Right atrium auricular region (tissue), 2 donors: ENCODE measurements around the gene PTPN4. TPM values are rescaled to one million over a fixed set of nuclear protein-coding genes. Genes with fewer than 3 reads are reported as not detected.

Experiments
- DNase-seq: peaks from one replicate; pipeline ENCODE4 v3.0.0-alpha.2; 2019; ENCODE audit warnings: low spot score
- H3K27ac ChIP-seq, 2 donors: fragments of 200-600 bp; sonication (generic); 1 replicate in 1 of 2; 2 replicates in 1 of 2; pipeline ENCODE4 v1.5.1; 2016 to 2019
- H3K27me3 ChIP-seq, 2 donors: fragments of 200-600 bp; sonication (generic); one replicate each; pipeline versions ENCODE4 v1.5.1 to v1.6.0; 2017 to 2019
- H3K36me3 ChIP-seq: fragments of 200-600 bp; sonication (generic); one replicate; pipeline ENCODE4 v1.5.1; 2016
- H3K4me1 ChIP-seq, 2 donors: fragments of 200-600 bp; sonication (generic); one replicate each; pipeline versions ENCODE4 v1.5.1 to v1.6.0; 2017 to 2019
- H3K4me3 ChIP-seq, 2 donors: fragments of 200-600 bp; sonication (generic); 1 replicate in 1 of 2; 2 replicates in 1 of 2; pipeline ENCODE4 v1.5.1; 2017 to 2019; ENCODE audit warnings: mild to moderate bottlenecking in 1 of 2, moderate library complexity in 1 of 2
- H3K9me3 ChIP-seq, 2 donors: fragments of 200-600 bp; sonication (generic); one replicate each; pipeline ENCODE4 v1.5.1; 2019
- total RNA-seq, 2 donors: library from RNA; depleted of rRNA; stranded (reverse); fragments of >200 nt; gene quantifications; one replicate each; pipeline ENCODE4 v1.1.0, GENCODE V29; 2016
- TF ChIP-seq, protein P1 (sequence below), 2 donors: fragments of 200-600 bp; sonication (generic); IDR thresholded peaks; one replicate each; pipeline ENCODE4 v1.5.1; 2019; ENCODE audit warnings: antibody characterized with exemption in 2 of 2

The PTPN4 gene
- total RNA-seq, 2 donors from 2014 or later = 23.7 to 44.1 TPM

DNA sequence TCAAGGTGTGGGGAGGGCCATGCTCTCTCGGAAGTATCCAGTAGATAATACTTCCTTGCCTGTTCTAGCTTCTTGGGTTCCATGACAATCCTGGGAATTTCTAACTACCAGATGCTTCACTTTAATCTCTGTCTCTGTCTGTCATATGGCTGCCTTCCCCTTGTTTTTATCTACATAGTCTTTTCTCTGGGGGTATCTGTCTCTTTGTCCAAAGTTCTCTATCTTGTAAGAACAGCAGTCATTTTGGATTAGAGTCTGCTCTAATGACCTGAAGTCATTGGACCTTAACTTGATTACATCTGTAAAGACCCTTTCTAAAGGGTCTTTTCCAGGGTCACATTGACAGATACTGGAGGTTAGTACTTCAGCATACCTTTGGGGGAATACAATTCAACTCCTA, 241.7 kb downstream of the PTPN4 start:
- Histone ChIP-seq H3K4me1 (no peaks in the 10 kb centered on the region), H3K27ac (no peak overlapping the region), H3K4me3 (no peak overlapping the region), H3K27me3 (no peaks in the 10 kb centered on the region), H3K36me3 (no peaks in the 10 kb centered on the region), H3K9me3 (no peaks in the 10 kb centered on the region)
- DNase-seq = no peak
- TF ChIP-seq, protein P1, sequence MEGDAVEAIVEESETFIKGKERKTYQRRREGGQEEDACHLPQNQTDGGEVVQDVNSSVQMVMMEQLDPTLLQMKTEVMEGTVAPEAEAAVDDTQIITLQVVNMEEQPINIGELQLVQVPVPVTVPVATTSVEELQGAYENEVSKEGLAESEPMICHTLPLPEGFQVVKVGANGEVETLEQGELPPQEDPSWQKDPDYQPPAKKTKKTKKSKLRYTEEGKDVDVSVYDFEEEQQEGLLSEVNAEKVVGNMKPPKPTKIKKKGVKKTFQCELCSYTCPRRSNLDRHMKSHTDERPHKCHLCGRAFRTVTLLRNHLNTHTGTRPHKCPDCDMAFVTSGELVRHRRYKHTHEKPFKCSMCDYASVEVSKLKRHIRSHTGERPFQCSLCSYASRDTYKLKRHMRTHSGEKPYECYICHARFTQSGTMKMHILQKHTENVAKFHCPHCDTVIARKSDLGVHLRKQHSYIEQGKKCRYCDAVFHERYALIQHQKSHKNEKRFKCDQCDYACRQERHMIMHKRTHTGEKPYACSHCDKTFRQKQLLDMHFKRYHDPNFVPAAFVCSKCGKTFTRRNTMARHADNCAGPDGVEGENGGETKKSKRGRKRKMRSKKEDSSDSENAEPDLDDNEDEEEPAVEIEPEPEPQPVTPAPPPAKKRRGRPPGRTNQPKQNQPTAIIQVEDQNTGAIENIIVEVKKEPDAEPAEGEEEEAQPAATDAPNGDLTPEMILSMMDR (IDR thresholded peaks at IDR 0.05) = no peak

DNA sequence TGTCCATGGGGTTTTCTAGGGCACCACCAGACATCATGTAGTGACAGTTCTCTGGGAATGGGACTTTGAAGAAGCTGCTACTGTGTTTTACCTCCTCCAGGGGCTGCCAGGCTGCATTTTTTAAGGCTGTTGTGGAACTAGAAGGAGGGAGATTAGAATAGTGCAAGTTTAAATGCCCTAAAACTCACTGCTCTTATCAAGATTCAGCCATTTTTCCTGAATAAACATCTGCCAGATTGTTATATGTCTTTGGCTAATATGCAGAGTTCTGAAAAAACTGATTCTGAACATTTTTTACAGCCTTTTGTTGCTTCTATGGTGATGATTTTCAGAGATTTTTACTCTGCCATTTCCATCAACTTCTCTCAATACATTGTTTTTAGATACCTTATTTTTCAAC, 244.5 kb downstream of the PTPN4 start:
- Histone ChIP-seq H3K4me1 (no peaks in the 10 kb centered on the region), H3K36me3 (no peaks in the 10 kb centered on the region), H3K27ac (no peak overlapping the region), H3K27me3 (no peaks in the 10 kb centered on the region), H3K9me3 (no peaks in the 10 kb centered on the region), H3K4me3 (no peak overlapping the region)
- TF ChIP-seq, protein P1 (IDR thresholded peaks at IDR 0.05) = no peak
- DNase-seq = no peak

DNA sequence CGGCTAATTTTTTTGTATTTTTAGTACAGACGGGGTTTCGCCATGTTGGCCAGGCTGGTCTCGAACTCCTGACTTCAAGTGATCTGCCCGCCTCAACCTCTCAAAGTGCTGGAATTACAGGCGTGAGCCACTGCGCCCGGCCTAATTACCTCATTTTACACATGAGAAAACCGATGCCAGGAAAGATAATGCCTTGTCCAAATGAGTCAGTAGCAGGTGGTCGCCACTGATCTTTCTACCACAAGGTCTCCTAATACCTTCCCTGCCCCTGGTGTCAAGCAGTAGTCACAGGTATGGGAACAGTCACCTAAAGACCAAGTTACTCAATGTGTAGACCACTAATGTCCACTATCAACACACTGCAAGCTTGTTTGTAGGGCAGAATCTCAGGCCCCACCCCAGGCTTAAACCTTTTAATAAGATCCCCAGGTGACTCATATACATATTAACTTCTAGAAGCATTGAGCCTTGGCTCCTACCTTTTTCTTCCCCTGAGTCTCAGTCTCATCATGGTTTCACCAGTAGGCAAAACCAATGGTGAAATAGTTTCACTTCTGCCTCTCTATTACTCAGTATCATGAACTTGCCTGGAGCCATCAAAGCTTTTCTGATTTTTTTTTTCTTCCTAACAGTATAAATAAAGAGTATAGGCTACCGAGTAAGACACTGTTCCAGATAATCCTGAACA, 246.3 kb downstream of the PTPN4 start:
- no peaks in the 10 kb centered on the region for H3K36me3 ChIP-seq
- H3K4me1 ChIP-seq = no peaks in the 10 kb centered on the region
- DNase-seq = no peak
- H3K27ac ChIP-seq = no peak overlapping the region
- TF ChIP-seq, protein P1 (IDR thresholded peaks at IDR 0.05) = no peak
- no peaks in the 10 kb centered on the region for H3K9me3 ChIP-seq
- H3K27me3 ChIP-seq = no peaks in the 10 kb centered on the region
- H3K4me3 ChIP-seq = no peak overlapping the region

DNA sequence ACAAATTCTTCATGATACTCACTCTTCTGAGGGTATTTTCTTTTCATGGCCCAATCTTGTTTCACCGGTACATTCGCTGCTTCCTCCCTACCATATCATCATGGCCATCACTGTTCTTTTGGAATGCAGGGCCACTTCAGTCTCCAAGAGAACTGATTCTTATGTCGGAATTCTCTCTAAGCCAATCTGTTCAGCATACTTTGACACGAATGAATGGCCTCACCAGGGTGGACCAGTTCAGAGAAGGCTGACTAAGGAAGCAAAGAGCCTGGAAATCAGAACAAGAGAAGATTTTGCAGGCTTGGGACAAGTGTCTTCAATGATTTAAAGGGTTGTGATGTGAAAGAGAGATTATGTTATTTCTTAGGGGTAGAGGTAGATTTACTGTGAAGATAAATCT, 248.1 kb downstream of the PTPN4 start:
- no peak overlapping the region for H3K4me3 ChIP-seq
- H3K4me1 ChIP-seq = peaks cover 0 to 6% of the 10 kb centered on the region in 2 donors
- H3K27ac ChIP-seq = no peak overlapping the region
- TF ChIP-seq, protein P1 (IDR thresholded peaks at IDR 0.05) = no peak
- H3K9me3 ChIP-seq = no peaks in the 10 kb centered on the region
- H3K27me3 ChIP-seq = no peaks in the 10 kb centered on the region
- DNase-seq = no peak
- H3K36me3 ChIP-seq = no peaks in the 10 kb centered on the region

DNA sequence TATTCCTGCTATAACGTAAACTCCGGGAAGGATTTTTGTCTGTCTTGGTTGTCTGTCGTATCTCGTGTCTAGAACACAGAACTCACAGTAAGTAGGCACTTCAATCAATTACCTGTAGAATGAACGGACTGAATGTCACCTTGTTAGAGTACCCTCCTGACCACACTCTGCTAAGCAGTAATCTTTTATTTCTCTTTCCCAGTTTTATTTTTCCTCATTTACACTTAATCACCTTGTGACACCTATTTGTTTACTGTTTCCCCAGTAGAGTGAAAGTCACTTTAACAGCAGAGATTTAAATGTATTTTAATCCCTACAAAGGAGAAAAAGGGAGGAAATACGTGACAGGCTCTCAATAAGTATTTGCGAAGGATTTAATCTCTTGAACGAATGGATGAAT, 252.6 kb downstream of the PTPN4 start:
- H3K36me3 ChIP-seq = no peaks in the 10 kb centered on the region
- no peaks in the 10 kb centered on the region for H3K27me3 ChIP-seq
- peak overlapping the region; percentile 88 to 89 for H3K27ac ChIP-seq
- peaks cover 0 to 17% of the 10 kb centered on the region in 2 donors for H3K4me1 ChIP-seq
- peak overlapping the region; percentile 76 to 98 for H3K4me3 ChIP-seq
- H3K9me3 ChIP-seq = no peaks in the 10 kb centered on the region
- no peak for DNase-seq
- TF ChIP-seq, protein P1 (IDR thresholded peaks at IDR 0.05) = no peak
